ENCODE measurements around the gene ENAH.

ENAH gene

GRCh38 chr1:225467193-225468020 is 185.5 kb downstream of the ENAH start:
- no peak for DNase-seq

DNA sequence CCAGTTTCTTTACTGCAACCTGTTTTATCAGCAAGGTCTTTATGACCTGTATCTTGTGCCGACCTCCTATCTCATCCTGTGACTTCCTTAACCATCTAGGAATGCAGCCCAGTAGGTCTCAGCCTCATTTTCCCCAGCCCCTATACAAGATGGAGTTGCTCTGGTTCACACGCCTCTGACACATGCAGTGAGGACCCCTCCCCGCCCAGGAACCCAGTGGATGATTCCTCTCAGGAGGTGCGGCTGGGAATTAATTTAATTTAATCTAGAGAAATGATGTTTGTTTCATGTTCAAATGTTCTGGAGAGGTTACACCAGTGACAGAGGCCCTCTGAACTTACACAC is 186.1 kb downstream of the ENAH start:
- DNase-seq, result no peak

DNA sequence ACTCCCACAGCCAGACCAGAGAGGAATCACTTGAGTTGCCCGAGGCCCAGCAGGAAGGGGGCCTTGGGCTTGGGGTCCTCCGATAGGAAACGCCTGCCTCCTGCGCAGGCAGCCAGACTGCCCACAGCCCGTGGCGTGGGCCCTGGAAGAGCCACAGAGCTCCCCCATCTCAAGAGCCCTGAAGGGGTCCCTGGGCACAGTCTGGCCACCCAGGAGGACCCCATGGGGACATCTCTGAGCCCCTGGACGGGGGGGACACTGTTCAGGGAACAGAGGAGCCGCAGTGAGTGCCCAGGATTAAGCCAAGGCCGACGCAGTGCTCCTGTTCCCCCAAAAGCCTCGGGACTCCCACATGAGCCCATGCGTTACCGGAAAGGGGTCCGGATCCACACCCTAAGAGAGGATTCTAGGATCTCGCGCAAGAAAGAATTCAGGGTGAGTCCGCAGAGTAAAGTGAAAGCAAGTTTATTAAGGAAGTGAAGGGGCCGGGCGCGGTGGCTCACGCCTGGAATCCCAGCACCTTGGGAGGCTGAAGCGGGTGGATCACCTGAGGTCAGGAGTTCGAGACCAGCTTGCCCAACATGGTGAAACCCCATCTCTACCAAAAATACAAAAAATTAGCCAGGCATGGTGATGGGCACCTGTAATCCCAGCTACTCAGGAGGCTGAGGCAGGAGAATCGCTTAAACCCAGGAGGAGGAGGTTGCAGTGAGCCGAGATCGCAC is 187.0 kb downstream of the ENAH start:
- DNase-seq, result no peak

- peak; percentile 12 for DNase-seq
Measured at GRCh38 chr1:225464851-225465792, 187.8 kb downstream of the ENAH start.

DNA sequence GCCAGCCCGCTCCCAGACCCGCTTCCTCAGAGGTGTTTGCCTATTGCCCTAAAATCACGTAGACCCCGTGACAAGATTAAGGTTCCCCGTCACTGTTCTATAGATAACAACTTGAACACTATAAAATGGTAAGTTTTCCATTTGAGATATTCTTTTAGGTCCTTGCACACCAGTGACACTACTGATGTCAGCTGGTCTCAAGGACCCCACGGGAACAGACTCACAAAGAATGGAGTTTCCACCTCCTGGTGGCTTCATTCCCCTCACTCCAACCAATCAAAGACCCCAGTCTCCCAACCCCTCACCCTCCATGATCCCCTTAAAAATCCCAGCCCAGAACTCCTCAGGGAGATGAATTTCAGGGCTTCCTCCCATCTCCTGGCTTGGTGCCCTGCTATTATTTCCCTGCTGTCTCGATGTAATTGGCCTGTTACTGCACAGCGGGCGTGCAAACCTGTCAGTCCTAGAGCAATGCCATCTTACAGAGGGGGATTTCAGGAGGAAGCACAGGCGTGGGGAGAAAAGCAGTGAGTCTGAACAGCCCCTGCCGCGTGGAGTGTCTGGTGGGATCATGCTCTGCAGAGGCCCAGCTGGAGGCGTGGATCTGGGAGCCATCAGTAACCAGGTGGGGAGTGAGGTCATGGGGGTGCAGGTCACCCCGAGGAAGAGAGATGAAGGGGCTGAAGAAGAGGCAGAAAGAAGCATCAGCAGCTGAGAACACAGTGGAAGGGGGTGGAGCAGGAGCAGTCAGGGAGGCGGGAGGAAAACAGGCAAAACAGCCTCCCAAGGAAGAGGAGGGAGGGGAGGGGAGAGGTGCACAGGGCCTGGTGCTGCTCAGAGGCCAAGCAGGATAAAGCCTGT is 190.0 kb downstream of the ENAH start:
- DNase-seq, result peak; percentile 30

- no peak for DNase-seq
Measured at GRCh38 chr1:225462429-225462713, 190.6 kb downstream of the ENAH start.

DNA sequence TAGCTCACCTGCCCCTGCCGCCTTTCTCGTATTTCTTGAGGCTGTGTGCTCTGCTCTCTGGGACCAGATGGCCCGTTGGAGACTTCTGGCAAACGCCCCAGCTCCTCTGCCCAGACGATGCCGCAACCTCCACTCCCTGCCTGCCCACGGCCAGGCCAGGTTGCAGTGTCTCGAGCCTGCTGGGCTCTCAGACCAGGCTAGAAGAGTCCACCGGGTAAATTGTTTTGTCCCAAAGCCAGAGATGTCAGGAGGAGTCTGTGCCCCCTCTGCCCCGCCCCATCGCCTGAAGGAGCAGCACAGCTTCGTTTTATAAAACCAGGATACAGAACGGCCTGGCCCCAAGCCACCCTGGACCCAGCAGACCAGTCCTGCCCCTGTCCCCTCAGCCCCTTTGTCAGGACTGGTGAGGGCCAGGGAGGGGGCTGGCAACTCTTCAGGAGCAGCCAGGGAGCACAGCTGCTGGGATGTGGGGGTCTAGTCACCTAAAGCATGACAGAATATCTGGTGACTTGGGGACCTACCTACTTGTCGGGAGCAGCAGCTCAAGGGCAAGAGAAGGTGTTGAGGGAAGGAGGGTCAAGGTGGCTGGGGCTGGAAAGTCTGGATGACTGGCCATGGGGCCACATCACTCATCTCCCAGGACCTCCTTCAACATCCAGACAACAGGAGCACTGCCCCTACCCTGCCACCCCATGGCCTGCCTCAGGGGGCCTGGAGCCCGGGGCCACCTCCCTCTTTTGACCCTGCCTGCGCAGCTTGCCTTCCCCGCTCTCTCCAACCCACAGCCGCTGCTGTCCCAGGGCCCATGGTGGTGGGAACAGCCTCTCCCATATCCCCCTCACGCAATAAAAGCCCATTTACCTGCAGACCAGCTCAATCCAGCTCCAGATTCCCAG is 191.1 kb downstream of the ENAH start:
- no peak for DNase-seq

DNA sequence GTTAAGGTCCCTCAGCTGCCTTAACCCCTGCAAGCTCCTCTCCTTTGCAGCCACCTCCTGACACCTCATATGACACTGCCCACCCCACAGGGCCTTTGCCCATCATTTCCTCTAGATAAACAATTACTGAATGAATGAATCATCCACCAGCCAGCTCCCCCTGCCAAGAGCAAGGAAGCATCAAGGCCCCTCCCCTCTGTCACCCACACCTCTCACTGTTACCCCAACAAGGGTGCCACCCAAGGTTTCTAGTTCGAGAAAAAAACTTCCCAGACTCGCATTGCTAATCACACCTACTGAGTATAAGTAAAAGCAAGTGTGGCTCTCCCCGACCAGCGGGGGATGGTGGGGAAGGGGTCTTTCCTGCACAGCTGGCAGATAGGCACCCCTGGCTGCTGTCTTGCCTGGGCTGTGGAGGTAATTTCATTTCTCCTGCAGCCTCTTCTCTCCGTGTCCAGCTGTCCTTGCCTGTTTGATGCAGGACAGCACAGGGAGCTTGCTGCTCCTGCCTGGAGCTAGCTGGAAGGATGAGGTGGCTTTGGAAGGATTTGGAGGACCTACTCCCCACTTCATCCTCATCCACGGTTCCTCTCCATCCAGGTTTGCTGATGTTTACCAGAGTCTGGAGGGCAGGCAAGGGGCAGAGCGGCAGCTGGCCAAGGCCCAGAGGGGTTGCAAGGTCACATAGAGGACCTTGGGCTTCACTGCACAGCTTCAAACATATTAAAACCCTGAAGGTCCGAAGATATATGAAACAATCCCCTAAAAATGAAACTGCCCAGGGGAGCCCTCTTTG is 192.0 kb downstream of the ENAH start:
- DNase-seq, result no peak

DNA sequence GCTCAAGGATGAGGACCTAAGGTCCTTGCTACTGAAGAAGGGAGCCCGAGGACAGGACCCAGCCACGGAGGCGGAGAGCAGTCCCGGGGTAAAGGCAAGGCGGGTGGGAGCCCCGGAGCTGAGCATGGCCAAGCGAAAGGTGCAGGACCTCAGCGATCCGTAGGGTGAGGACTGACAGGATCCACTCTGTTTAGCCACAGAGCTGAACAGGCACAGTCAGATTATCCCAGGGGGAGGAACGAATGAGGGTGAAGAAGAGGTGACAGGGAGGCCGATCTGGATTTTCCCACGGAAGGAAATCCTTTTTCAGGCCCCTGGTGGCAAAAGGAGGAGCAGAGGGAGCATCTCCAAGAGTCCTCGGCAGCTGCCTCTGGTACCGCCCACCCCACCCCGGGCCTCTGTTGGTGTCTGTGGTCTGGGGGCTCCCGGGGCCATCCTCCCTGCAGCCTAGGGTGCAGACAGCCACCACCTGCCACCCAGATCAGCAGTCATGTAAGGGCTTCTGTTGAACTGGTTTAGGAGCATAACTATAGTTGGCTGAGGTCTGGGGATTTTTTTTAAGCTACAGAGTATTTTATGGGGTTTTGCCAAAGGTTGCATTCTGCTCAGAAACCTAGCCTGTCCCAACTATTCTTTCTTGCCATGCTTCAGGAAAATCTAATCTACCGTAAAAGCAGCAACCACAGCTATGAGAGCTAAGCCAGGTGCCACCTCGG is 192.7 kb downstream of the ENAH start:
- DNase-seq, result no peak

GRCh38 chr1:225458222-225458631 is 194.7 kb downstream of the ENAH start:
- no peak for DNase-seq

GRCh38 chr1:225454733-225455132 is 198.2 kb downstream of the ENAH start:
- DNase-seq, result peak; percentile 22

DNA sequence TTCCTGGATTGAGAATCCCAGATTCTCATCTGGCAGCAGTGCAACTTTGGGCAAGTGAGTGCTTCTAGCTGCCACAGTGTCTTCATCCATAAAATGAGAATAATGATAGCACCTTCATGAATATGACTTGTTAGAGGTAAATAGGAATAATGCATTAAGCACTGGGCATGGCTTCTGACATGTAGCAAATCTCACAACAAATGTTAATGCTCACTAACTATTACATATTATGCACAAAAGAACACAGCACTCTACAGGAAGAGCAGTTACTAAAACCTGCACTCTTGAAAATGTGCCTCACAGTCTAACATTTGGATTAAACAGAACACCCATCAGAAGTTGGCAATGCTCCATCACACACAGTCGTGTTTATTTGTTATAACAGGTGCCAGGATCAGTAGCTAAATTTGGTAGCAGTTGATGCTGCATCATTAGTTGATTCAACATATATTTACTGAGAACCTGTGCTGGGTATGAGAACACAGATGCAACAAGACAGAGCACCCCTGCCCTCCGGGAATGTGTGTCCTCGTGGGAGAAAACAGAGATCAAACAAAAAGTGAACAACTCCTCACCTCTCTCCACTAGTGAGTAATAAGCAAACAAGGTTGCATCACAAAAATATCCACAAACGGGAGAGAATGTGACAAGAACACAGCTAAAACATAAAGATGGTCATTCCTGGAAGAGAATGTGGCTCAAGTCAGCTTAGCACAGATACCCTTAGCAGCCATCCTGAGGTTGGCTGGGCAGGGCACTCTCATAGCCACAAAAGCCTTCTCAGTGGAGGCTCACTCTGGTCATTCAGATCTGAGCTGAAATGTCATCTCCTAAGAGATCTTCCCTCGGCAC is 198.9 kb downstream of the ENAH start:
- DNase-seq, result peak; percentile 72

DNA sequence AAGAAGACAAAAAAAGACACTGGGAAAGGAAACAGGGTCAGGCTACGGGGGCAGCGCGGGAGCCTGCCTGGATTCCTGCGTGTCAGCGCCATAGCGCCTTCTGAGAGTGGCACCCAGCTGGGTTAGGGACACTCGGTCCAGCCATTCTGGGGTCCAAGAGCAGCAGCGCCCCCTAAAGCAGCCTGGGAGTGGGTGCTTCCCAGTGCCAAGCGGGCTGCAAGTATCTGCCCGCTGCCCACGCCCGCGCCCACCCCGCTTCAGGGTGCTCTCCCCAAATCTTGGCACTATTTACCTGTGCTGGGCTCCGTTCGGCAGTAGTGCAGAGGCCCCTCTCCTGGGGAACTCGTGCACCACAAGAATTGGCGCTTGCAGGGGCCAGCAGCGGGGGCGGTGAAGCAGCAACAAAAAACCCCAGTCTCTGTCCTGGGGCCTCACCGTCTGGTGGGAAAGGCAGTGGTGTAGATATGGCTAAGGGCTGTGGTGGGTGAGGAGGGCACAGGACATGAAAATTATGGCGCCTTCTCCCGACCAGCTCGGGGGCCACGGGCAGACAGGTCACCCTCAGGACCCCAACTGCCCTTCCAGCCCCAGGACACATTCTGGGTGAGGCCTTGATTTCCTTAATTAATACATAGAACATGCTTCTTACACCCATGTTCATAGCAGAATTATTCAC is 200.9 kb downstream of the ENAH start:
- DNase-seq, result no peak

DNA sequence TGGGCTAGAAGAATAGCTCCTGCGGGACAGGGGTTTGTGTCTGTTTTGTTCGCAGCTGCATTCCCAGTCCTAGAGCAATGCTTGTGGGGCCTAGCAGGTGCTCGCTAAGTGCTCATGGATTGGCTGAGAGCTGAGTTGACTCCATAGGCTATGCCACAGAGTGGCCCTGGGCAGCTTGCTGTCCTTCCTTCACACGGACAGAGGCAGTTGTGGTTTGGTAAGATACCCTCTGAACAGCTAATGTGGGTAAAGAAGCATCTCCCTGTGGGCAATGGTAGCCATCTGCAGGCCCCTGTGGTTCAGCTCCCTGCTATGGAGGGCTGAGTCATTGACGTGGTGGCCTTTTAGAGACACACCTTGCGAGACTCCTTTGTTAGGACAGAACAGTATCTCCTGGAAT is 201.6 kb downstream of the ENAH start:
- no peak for DNase-seq

DNA sequence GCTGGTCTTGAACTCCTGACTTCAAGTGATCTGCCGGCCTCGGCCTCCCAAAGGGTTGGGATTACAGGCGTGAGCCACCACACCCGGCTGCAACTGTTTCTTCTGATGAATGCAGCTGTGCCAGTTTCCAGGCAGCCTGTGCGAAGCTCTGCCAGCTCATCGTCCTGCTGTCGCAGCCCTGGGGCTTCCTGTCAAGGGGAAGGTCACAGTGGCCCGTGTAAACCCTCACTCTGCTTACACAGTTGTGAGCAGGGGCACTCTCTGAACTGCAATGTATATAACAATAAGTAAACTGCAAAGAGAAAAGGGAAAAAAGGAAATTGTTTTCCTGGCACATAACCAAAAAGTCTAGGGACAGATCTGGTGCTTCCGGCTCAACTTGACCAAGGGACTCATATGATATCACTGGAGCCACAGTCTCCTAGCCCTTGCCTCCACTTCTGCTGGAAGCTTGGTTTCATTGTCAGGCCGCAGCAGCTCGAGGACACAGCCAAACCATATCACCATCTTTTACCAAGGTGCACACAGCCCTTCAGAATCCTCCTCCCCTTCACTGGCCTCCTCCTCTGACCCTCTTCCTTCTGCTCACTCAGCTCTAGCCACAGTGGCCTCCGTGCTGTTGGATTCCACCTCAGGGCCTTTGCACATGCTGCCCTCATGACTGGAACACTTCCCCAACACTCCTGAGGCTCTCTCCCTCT is 202.3 kb downstream of the ENAH start:
- DNase-seq, result no peak

- DNase-seq, result no peak
Measured at GRCh38 chr1:225449774-225450173, 203.1 kb downstream of the ENAH start.

GRCh38 chr1:225449261-225449660 is 203.7 kb downstream of the ENAH start:
- DNase-seq, result no peak
